ENCODE results near the gene PBX3.

GRCh38 chr9:125943831-125944230 is 196.7 kb downstream of the PBX3 start:
- TF ChIP-seq SIN3A (IDR thresholded peaks at IDR 0.05; ENCODE audit: low read depth, low read length) (no peak), POLR2A (IDR thresholded peaks at IDR 0.05; ENCODE audit: low read depth, low read length) (no peak), JUND (IDR thresholded peaks at IDR 0.05; ENCODE audit: low read depth, low read length) (no peak), EZH2 (IDR thresholded peaks at IDR 0.05; ENCODE audit: borderline replicate concordance, control insufficient read depth, low read depth, low read length) (no peak), CTCF (IDR thresholded peaks at IDR 0.05 in 2 of 3, conservative IDR thresholded peaks at IDR 0.05 in 1 of 3; ENCODE audit: control insufficient read depth in 2 of 3, extremely low read depth in 1 of 3, insufficient read depth in 1 of 3, low read depth in 3 of 3, low read length in 3 of 3) (no peak), YY1 (IDR thresholded peaks at IDR 0.05; ENCODE audit: low read depth, low read length) (no peak), SP1 (IDR thresholded peaks at IDR 0.05; ENCODE audit: low read depth, low read length) (no peak), CREM (IDR thresholded peaks at IDR 0.05; ENCODE audit: low read depth) (no peak), TAF1 (IDR thresholded peaks at IDR 0.05; ENCODE audit: borderline replicate concordance, low read depth, low read length) (no peak), PRDM15 (CRISPR knock-in tag; IDR thresholded peaks at IDR 0.05) (no peak)
